Naive thymus-derived CD8-positive, alpha-beta T cell (primary cell): ENCODE measurements around the gene REC114. TPM values are rescaled to one million over a fixed set of nuclear protein-coding genes. Genes with fewer than 3 reads are reported as not detected.
"Not testable (repeated sequence)": the region's sequence is repeated elsewhere in the genome, so short reads cannot be mapped to it uniquely, and the experiment has no call there.

ENCODE experiments used
- ATAC-seq, 2 donors: fragments of 150-1000 bp; cut with Tn5 transposase in 1 of 2; sonication (Bioruptor Pico), chemical (Tn5 transposase) in 1 of 2; 1 replicate in 1 of 2; 2 replicates in 1 of 2; pipeline ENCODE4 v1.10.0; 2021; ENCODE audit warnings: mild to moderate bottlenecking in 2 of 2, moderate library complexity in 2 of 2
- POLR2A ChIA-PET: fragments of 350-600 bp; sonication (Branson Sonifier 250); formaldehyde crosslinking; loops from one replicate; lab custom pipeline; 2021; ENCODE audit warnings: antibody characterized with exemption; lab: Charles Lee
- DNase-seq, 10 donors: peaks; one replicate each; pipeline versions ENCODE4 v3.0.0 to v3.0.0-alpha.2; 2020 to 2022
- H3K27ac Mint-ChIP-seq, 10 donors: one replicate each; pipeline ENCODE4 v1.8.0; 2020 to 2022; ENCODE audit warnings: mild to moderate bottlenecking in 10 of 10, mixed read lengths in 10 of 10, moderate library complexity in 4 of 10, inconsistent platforms in 1 of 10
- H3K27me3 Mint-ChIP-seq, 5 donors: one replicate each; pipeline ENCODE4 v1.8.0; 2021 to 2022; ENCODE audit warnings: mixed read lengths in 5 of 5
- H3K36me3 Mint-ChIP-seq, 3 donors: one replicate each; pipeline ENCODE4 v1.8.0; 2020 to 2022; ENCODE audit warnings: mixed read lengths in 3 of 3, mild to moderate bottlenecking in 2 of 3, inconsistent platforms in 1 of 3
- H3K4me1 Mint-ChIP-seq, 4 donors: one replicate each; pipeline ENCODE4 v1.8.0; 2021 to 2022; ENCODE audit warnings: mixed read lengths in 4 of 4
- H3K4me3 Mint-ChIP-seq, 10 donors: one replicate each; pipeline ENCODE4 v1.8.0; 2020 to 2022; ENCODE audit warnings: mild to moderate bottlenecking in 10 of 10, mixed read lengths in 10 of 10, moderate library complexity in 6 of 10, inconsistent platforms in 1 of 10
- H3K9me3 Mint-ChIP-seq, 9 donors: one replicate each; pipeline ENCODE4 v1.8.0; 2020 to 2022; ENCODE audit warnings: mixed read lengths in 9 of 9, mild to moderate bottlenecking in 3 of 9, inconsistent platforms in 1 of 9, moderate library complexity in 1 of 9
- polyA plus RNA-seq, 3 donors: library from polyadenylated mRNA; unstranded; fragments of 300-500 nt; fragmentation: Illumina TruSeq; gene quantifications; one replicate each; pipeline ENCODE4 v1.2.3, GENCODE V29; 2021
- total RNA-seq, 8 experiments: library from RNA in 2 of 8; stranded (reverse) in 2 of 8; gene quantifications; one replicate each; pipeline ENCODE4 v1.2.3 and lab custom pipeline; 2021 to 2026

The REC114 gene
- total and polyA plus RNA-seq, 5 experiments from 2014 or later: 0.32 TPM; not detected in 4

- H3K36me3 Mint-ChIP-seq: no peaks in the 10 kb centered on the region
- no peak for DNase-seq
- H3K27me3 Mint-ChIP-seq: peaks cover 10 to 31% (median 21%) of the 10 kb centered on the region in 5 donors
- no peaks in the 10 kb centered on the region for H3K9me3 Mint-ChIP-seq
- H3K4me3 Mint-ChIP-seq: no peak overlapping the region
- POLR2A ChIA-PET: no interaction called here
- H3K27ac Mint-ChIP-seq: no peak overlapping the region
- ATAC-seq: no peak
- no peaks in the 10 kb centered on the region for H3K4me1 Mint-ChIP-seq
Observed at GRCh38 chr15:73464602-73465001, 21.6 kb downstream of the REC114 start.

- no peak for ATAC-seq
- POLR2A ChIA-PET: no interaction called here
- H3K4me3 Mint-ChIP-seq: no peak overlapping the region
- peaks cover 15 to 51% (median 32%) of the 10 kb centered on the region in 5 donors for H3K27me3 Mint-ChIP-seq
- no peaks in the 10 kb centered on the region for H3K4me1 Mint-ChIP-seq
- DNase-seq: no peak
- no peaks in the 10 kb centered on the region for H3K9me3 Mint-ChIP-seq
- H3K27ac Mint-ChIP-seq: no peak overlapping the region
- no peaks in the 10 kb centered on the region for H3K36me3 Mint-ChIP-seq
Observed at GRCh38 chr15:73467758-73468157, 24.8 kb downstream of the REC114 start.

GRCh38 chr15:73474785-73475184 lies 31.8 kb downstream of the REC114 start:
- H3K9me3 Mint-ChIP-seq: peaks cover 0 to 10% (median 2%) of the 10 kb centered on the region in 9 donors
- no peak for ATAC-seq
- peaks cover 0 to 3% (median 0%) of the 10 kb centered on the region in 3 donors for H3K36me3 Mint-ChIP-seq
- no peak overlapping the region for H3K4me3 Mint-ChIP-seq
- no peak overlapping the region for H3K27ac Mint-ChIP-seq
- no peak for DNase-seq
- no peaks in the 10 kb centered on the region for H3K4me1 Mint-ChIP-seq
- H3K27me3 Mint-ChIP-seq: peaks cover 14 to 34% (median 22%) of the 10 kb centered on the region in 5 donors
- POLR2A ChIA-PET: no interaction called here

GRCh38 chr15:73476704-73477216 lies 33.8 kb downstream of the REC114 start:
- peaks cover 0 to 3% (median 0%) of the 10 kb centered on the region in 3 donors for H3K36me3 Mint-ChIP-seq
- no peak overlapping the region for H3K27ac Mint-ChIP-seq
- peaks cover 0 to 10% (median 2%) of the 10 kb centered on the region in 9 donors for H3K9me3 Mint-ChIP-seq
- ATAC-seq (no peak), DNase-seq (no peak)
- peaks cover 8 to 18% (median 10%) of the 10 kb centered on the region in 5 donors for H3K27me3 Mint-ChIP-seq
- POLR2A ChIA-PET: no interaction called here
- no peaks in the 10 kb centered on the region for H3K4me1 Mint-ChIP-seq
- no peak overlapping the region for H3K4me3 Mint-ChIP-seq

GRCh38 chr15:73480050-73480449 lies 37.1 kb downstream of the REC114 start:
- no peak for DNase-seq
- no peak for ATAC-seq
- peaks cover 0 to 10% (median 6%) of the 10 kb centered on the region in 9 donors for H3K9me3 Mint-ChIP-seq
- POLR2A ChIA-PET: no interaction called here
- H3K27me3 Mint-ChIP-seq: peaks cover 6 to 14% (median 10%) of the 10 kb centered on the region in 5 donors
- peaks cover 0 to 1% (median 0%) of the 10 kb centered on the region in 4 donors for H3K4me1 Mint-ChIP-seq
- H3K27ac Mint-ChIP-seq: no peak overlapping the region
- peaks cover 0 to 3% (median 0%) of the 10 kb centered on the region in 3 donors for H3K36me3 Mint-ChIP-seq
- no peak overlapping the region for H3K4me3 Mint-ChIP-seq

GRCh38 chr15:73482166-73482565 lies 39.2 kb downstream of the REC114 start:
- peaks cover 0 to 1% (median 0%) of the 10 kb centered on the region in 4 donors for H3K4me1 Mint-ChIP-seq
- peaks cover 0 to 8% (median 3%) of the 10 kb centered on the region in 9 donors for H3K9me3 Mint-ChIP-seq
- no peak overlapping the region for H3K27ac Mint-ChIP-seq
- ATAC-seq (no peak), DNase-seq (no peak)
- POLR2A ChIA-PET: no interaction called here
- H3K4me3 Mint-ChIP-seq: no peak overlapping the region
- peaks cover 0 to under 1% (median 0%) of the 10 kb centered on the region in 3 donors for H3K36me3 Mint-ChIP-seq
- H3K27me3 Mint-ChIP-seq: peaks cover 7 to 27% (median 14%) of the 10 kb centered on the region in 5 donors

- Mint-ChIP-seq H3K4me1 (peaks cover 0 to 1% (median 0%) of the 10 kb centered on the region in 4 donors), H3K27ac (no peak overlapping the region), H3K36me3 (no peaks in the 10 kb centered on the region), H3K9me3 (peaks cover 0 to 8% (median 3%) of the 10 kb centered on the region in 9 donors), H3K27me3 (peaks cover 7 to 27% (median 14%) of the 10 kb centered on the region in 5 donors), H3K4me3 (no peak overlapping the region)
- ATAC-seq (no peak), DNase-seq (no peak)
- POLR2A ChIA-PET: no interaction called here
Observed at GRCh38 chr15:73483053-73483452, 40.1 kb downstream of the REC114 start.

GRCh38 chr15:73485372-73485771 lies 42.4 kb downstream of the REC114 start:
- Mint-ChIP-seq H3K36me3 (no peaks in the 10 kb centered on the region), H3K4me3 (no peak overlapping the region), H3K9me3 (peaks cover 0 to 8% (median 0%) of the 10 kb centered on the region in 9 donors), H3K4me1 (peaks cover 0 to 1% (median 0%) of the 10 kb centered on the region in 4 donors), H3K27ac (no peak overlapping the region), H3K27me3 (peaks cover 7 to 20% (median 11%) of the 10 kb centered on the region in 5 donors)
- no peak for ATAC-seq
- POLR2A ChIA-PET: no interaction called here
- no peak for DNase-seq

GRCh38 chr15:73485885-73486284 lies 42.9 kb downstream of the REC114 start:
- H3K4me3 Mint-ChIP-seq, H3K27ac Mint-ChIP-seq, H3K9me3 Mint-ChIP-seq, POLR2A ChIA-PET, H3K4me1 Mint-ChIP-seq, H3K36me3 Mint-ChIP-seq, ATAC-seq, DNase-seq: not testable (repeated sequence)
- H3K27me3 Mint-ChIP-seq: peaks cover 7 to 20% (median 11%) of the 10 kb centered on the region in 5 donors

- H3K27ac Mint-ChIP-seq: no peak overlapping the region
- no peak overlapping the region for H3K4me3 Mint-ChIP-seq
- no peaks in the 10 kb centered on the region for H3K4me1 Mint-ChIP-seq
- POLR2A ChIA-PET: no interaction called here
- no peak for ATAC-seq
- peaks cover 0 to 20% (median 7%) of the 10 kb centered on the region in 5 donors for H3K27me3 Mint-ChIP-seq
- DNase-seq: no peak
- no peaks in the 10 kb centered on the region for H3K36me3 Mint-ChIP-seq
- H3K9me3 Mint-ChIP-seq: peaks cover 0 to 3% (median 0%) of the 10 kb centered on the region in 9 donors
Observed at GRCh38 chr15:73488698-73489097, 45.7 kb downstream of the REC114 start.

GRCh38 chr15:73493922-73494321 lies 51.0 kb downstream of the REC114 start:
- no peaks in the 10 kb centered on the region for H3K36me3 Mint-ChIP-seq
- H3K9me3 Mint-ChIP-seq: no peaks in the 10 kb centered on the region
- POLR2A ChIA-PET: no interaction called here
- no peak overlapping the region for H3K4me3 Mint-ChIP-seq
- peaks cover 0 to 29% (median 4%) of the 10 kb centered on the region in 5 donors for H3K27me3 Mint-ChIP-seq
- DNase-seq (no peak), ATAC-seq (no peak)
- no peaks in the 10 kb centered on the region for H3K4me1 Mint-ChIP-seq
- no peak overlapping the region for H3K27ac Mint-ChIP-seq

GRCh38 chr15:73495181-73495580 lies 52.2 kb downstream of the REC114 start:
- POLR2A ChIA-PET: no interaction called here
- no peak for ATAC-seq
- peaks cover 0 to 35% (median 4%) of the 10 kb centered on the region in 5 donors for H3K27me3 Mint-ChIP-seq

GRCh38 chr15:73500696-73501095 lies 57.7 kb downstream of the REC114 start:
- Mint-ChIP-seq H3K27ac (no peak overlapping the region), H3K36me3 (no peaks in the 10 kb centered on the region), H3K27me3 (peaks cover 0 to 25% (median 9%) of the 10 kb centered on the region in 5 donors), H3K4me1 (no peaks in the 10 kb centered on the region), H3K4me3 (no peak overlapping the region), H3K9me3 (no peaks in the 10 kb centered on the region)
- DNase-seq: no peak
- POLR2A ChIA-PET: no interaction called here
- no peak for ATAC-seq

More at GRCh38 chr15:73495181-73495580, 52.2 kb downstream of the REC114 start:
- no peak for DNase-seq
- H3K4me1 Mint-ChIP-seq: no peaks in the 10 kb centered on the region
- no peaks in the 10 kb centered on the region for H3K36me3 Mint-ChIP-seq
- H3K4me3 Mint-ChIP-seq: no peak overlapping the region
- H3K9me3 Mint-ChIP-seq: no peaks in the 10 kb centered on the region
- H3K27ac Mint-ChIP-seq: no peak overlapping the region

GRCh38 chr15:73504885-73505284 lies 61.9 kb downstream of the REC114 start:
- H3K9me3 Mint-ChIP-seq: no peaks in the 10 kb centered on the region
- DNase-seq (no peak), ATAC-seq (no peak)
- H3K27me3 Mint-ChIP-seq: peaks cover 0 to 17% (median 11%) of the 10 kb centered on the region in 5 donors
- no peak overlapping the region for H3K27ac Mint-ChIP-seq
- H3K4me3 Mint-ChIP-seq: no peak overlapping the region
- POLR2A ChIA-PET: no interaction called here
- no peaks in the 10 kb centered on the region for H3K4me1 Mint-ChIP-seq
- H3K36me3 Mint-ChIP-seq: no peaks in the 10 kb centered on the region
